ENCODE results near the gene TTLL7. TPM values are rescaled to one million over a fixed set of nuclear protein-coding genes. Genes with fewer than 3 reads are reported as not detected.

The TTLL7 gene
- total and polyA plus RNA-seq, 7 donors = 0.92 to 34.9 (median 15.5) TPM

DNA sequence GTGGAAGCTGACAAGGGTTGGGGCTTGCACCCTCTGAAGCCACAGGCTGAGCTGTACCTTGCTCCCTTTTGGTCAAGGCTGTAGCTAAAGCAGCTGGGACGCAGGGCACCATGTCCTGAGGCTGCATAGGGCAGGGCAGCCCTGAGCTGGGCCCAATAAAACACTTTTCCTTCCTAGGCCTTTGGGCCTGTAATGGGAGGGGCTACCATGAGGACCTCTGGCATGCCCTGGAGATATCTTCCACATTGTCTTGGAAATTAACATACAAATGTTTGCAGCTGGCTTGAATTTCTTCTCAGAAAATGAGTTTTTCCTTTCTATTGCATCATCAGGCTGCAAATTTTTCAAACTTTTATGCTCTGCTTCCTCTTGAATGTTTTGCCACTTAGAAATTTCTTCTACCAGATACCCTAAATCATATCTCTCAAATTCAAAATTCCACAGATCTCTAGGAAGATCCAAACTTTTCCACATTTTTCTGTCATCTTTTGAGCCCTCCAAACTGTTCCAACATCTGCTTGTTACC lies 32.9 kb upstream of the TTLL7 start:
- H3K36me3 ChIP-seq = no peaks in the 10 kb centered on the region
- intact Hi-C loops (cut with DNase I) = no loop called here
- 82 to 97% methylated on average over 1 of the region's 1 CpG for WGBS, 2 donors
- TF ChIP-seq, protein P1, sequence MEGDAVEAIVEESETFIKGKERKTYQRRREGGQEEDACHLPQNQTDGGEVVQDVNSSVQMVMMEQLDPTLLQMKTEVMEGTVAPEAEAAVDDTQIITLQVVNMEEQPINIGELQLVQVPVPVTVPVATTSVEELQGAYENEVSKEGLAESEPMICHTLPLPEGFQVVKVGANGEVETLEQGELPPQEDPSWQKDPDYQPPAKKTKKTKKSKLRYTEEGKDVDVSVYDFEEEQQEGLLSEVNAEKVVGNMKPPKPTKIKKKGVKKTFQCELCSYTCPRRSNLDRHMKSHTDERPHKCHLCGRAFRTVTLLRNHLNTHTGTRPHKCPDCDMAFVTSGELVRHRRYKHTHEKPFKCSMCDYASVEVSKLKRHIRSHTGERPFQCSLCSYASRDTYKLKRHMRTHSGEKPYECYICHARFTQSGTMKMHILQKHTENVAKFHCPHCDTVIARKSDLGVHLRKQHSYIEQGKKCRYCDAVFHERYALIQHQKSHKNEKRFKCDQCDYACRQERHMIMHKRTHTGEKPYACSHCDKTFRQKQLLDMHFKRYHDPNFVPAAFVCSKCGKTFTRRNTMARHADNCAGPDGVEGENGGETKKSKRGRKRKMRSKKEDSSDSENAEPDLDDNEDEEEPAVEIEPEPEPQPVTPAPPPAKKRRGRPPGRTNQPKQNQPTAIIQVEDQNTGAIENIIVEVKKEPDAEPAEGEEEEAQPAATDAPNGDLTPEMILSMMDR (IDR thresholded peaks at IDR 0.05) = no peak
- TF ChIP-seq POLR2AphosphoS5 (IDR thresholded peaks at IDR 0.05) (no peak), POLR2A (IDR thresholded peaks at IDR 0.05) (no peak), EP300 (IDR thresholded peaks at IDR 0.05) (no peak)
- no peaks in the 10 kb centered on the region for H3K9me3 ChIP-seq
- no peak for DNase-seq
- H3K4me3 ChIP-seq = no peak overlapping the region
- H3K4me1 ChIP-seq = no peaks in the 10 kb centered on the region
- H3K27me3 ChIP-seq = no peaks in the 10 kb centered on the region
- no peak overlapping the region for H3K27ac ChIP-seq

DNA sequence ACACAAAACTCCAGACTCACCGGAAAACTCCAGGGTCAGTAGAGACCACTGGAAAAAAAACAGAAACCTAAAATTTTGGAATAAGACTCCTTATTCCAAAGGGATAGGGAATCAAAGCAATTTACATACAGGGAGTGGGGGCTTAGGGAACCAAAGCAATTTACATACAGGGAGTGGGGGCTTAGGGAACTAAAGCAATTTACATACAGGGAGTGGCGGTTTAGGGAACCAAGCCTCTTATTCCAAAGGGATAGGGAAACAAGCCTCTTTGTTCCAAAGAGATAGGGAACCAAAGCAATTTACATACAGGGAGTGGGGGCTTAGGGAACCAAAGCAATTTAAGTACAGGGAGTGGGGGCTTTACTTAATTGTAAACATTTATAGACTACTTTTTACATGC lies 28.4 kb upstream of the TTLL7 start:
- 89 to 94% methylated on average over 2 of the region's 2 CpGs for WGBS, 2 donors
- intact Hi-C loops (cut with DNase I) = no loop called here

DNA sequence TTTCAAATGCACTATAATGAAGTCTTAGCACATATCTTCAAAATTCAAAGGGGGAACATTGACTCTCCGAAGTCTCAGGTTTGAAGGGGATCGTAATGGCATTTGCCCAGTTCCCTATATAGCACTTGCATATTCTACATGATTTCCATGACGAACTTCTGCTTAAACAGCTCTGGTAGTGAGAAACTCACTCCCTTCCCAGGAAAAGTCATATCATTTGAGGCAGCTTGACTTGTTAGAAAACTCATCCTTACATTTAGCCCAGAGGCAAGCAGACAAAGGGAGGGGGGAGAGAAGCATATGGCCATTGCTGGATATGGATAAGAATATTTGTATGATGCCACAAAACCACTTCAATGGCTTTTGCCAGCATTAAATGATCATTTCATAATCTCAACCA lies 27.0 kb upstream of the TTLL7 start:
- TF ChIP-seq, protein P1 (IDR thresholded peaks at IDR 0.05) = no peak
- TF ChIP-seq POLR2A (IDR thresholded peaks at IDR 0.05) = no peak
- no peak for TF ChIP-seq EP300 (IDR thresholded peaks at IDR 0.05)
- TF ChIP-seq POLR2AphosphoS5 (IDR thresholded peaks at IDR 0.05) = no peak
- no peak for DNase-seq
- H3K27me3 ChIP-seq = no peaks in the 10 kb centered on the region
- intact Hi-C loops (cut with DNase I) = no loop called here
- H3K4me3 ChIP-seq = no peak overlapping the region
- no peak overlapping the region for H3K27ac ChIP-seq
- 89 to 94% methylated on average over 3 of the region's 3 CpGs for WGBS, 2 donors
- H3K36me3 ChIP-seq = no peaks in the 10 kb centered on the region
- no peaks in the 10 kb centered on the region for H3K4me1 ChIP-seq
- no peaks in the 10 kb centered on the region for H3K9me3 ChIP-seq

More for the DNA sequence above, 28.4 kb upstream of the TTLL7 start:
- Histone ChIP-seq H3K4me3 (no peak overlapping the region), H3K27ac (no peak overlapping the region), H3K4me1 (no peaks in the 10 kb centered on the region), H3K27me3 (no peaks in the 10 kb centered on the region), H3K9me3 (no peaks in the 10 kb centered on the region), H3K36me3 (no peaks in the 10 kb centered on the region)
- TF ChIP-seq POLR2A (IDR thresholded peaks at IDR 0.05) (no peak), POLR2AphosphoS5 (IDR thresholded peaks at IDR 0.05) (no peak), EP300 (IDR thresholded peaks at IDR 0.05) (no peak)
- TF ChIP-seq, protein P1 (IDR thresholded peaks at IDR 0.05) = no peak
- DNase-seq = no peak

DNA sequence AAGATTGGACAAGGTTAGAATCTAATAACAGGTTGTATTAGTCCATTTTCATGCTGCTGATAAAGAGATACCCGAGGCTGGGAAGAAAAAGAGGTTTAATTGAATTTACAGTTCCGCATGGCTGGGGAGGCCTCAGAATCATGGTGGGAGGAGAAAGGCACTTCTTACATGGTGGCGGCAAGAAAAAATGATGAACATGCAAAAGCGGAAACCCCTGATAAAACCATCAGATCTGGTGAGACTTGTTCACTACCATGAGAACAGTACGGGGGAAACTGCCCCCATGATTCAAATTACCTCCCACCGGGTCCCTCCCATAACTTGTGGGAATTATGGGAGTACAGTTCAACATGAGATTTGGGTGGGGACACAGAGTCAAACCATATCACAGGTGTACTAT lies 22.9 kb upstream of the TTLL7 start:
- 87 to 96% methylated on average over 6 of the region's 6 CpGs for WGBS, 2 donors
- Histone ChIP-seq H3K36me3 (no peaks in the 10 kb centered on the region), H3K27me3 (no peaks in the 10 kb centered on the region), H3K4me1 (peaks cover 0 to 12% (median 2%) of the 10 kb centered on the region in 4 donors), H3K4me3 (no peak overlapping the region), H3K9me3 (no peaks in the 10 kb centered on the region), H3K27ac (no peak overlapping the region)
- TF ChIP-seq POLR2AphosphoS5 (IDR thresholded peaks at IDR 0.05) = no peak
- TF ChIP-seq, protein P1 (IDR thresholded peaks at IDR 0.05) = no peak
- no peak for TF ChIP-seq EP300 (IDR thresholded peaks at IDR 0.05)
- no peak for TF ChIP-seq POLR2A (IDR thresholded peaks at IDR 0.05)
- DNase-seq = no peak
- intact Hi-C loops (cut with DNase I) = no loop called here

DNA sequence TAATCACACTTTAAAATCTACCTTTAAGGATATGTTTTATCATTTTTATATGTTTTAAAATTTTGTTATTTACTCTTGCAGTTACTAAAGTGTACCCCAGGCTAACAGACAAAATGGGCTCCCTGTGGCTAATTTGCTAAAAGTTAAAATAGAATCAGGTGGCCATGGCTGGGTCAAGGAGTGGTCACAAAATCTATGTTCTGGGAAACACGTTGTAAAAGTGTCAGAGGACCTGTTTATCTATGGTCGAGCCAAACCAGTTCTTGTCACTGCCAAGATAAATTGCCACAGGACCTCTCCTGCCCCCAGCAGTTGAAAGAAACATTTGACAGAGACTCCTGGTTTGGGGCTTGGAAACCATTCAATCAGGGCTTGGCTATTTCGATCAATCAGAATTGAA lies 21.2 kb upstream of the TTLL7 start:
- intact Hi-C loops (cut with DNase I) = no loop called here
- DNase-seq = no peak
- no peak overlapping the region for H3K4me3 ChIP-seq
- H3K36me3 ChIP-seq = no peaks in the 10 kb centered on the region
- H3K27me3 ChIP-seq = no peaks in the 10 kb centered on the region
- peaks cover 0 to 12% (median 2%) of the 10 kb centered on the region in 4 donors for H3K4me1 ChIP-seq
- no peaks in the 10 kb centered on the region for H3K9me3 ChIP-seq
- WGBS, 2 donors = 9 to 42% methylated on average over 3 of the region's 3 CpGs
- H3K27ac ChIP-seq = no peak overlapping the region
- TF ChIP-seq, protein P1 (IDR thresholded peaks at IDR 0.05) = no peak
- TF ChIP-seq EP300 (IDR thresholded peaks at IDR 0.05) (no peak), POLR2AphosphoS5 (IDR thresholded peaks at IDR 0.05) (no peak)

All from sigmoid colon (tissue), 7 donors.